Neural cell (in vitro differentiated cells): ENCODE measurements around the gene PCNX4. TPM values are rescaled to one million over a fixed set of nuclear protein-coding genes. Genes with fewer than 3 reads are reported as not detected.

ENCODE experiments used
- H2AFZ ChIP-seq: fragments of 200-600, 300-800 bp; sonication (generic), shearing (Covaris generic); 2 replicates; pipeline ENCODE4 v1.6.0; 2014; ENCODE audit warnings: low read depth, mild to moderate bottlenecking, antibody characterized with exemption, low read length, moderate library complexity
- H3F3A ChIP-seq: fragments of 200-600 bp; shearing (Covaris generic); 2 replicates; pipeline ENCODE4 v1.6.1; 2016; ENCODE audit warnings: mild to moderate bottlenecking, moderate library complexity, mixed read lengths, antibody characterized with exemption, low read length; ENCODE audit not compliant: insufficient read depth, poor library complexity, severe bottlenecking
- H3K27ac ChIP-seq: fragments of 200-600, 300-800 bp; sonication (generic), shearing (Covaris generic); 2 replicates; pipeline ENCODE4 v1.5.1; 2014; ENCODE audit warnings: mild to moderate bottlenecking, low read length, moderate library complexity
- H3K27me3 ChIP-seq: fragments of 300-800, 200-600 bp; sonication (generic), shearing (Covaris generic); 2 replicates; pipeline ENCODE4 v1.6.0; 2014; ENCODE audit warnings: mild to moderate bottlenecking, low read depth, low read length, moderate library complexity; ENCODE audit not compliant: insufficient read depth
- H3K36me3 ChIP-seq: fragments of 300-800, 200-600 bp; sonication (generic), shearing (Covaris generic); 2 replicates; pipeline ENCODE4 v1.5.1; 2014; ENCODE audit warnings: mild to moderate bottlenecking, antibody characterized with exemption, low read length, moderate library complexity; ENCODE audit not compliant: insufficient read depth
- H3K4me2 ChIP-seq: fragments of 300-800, 200-600 bp; sonication (generic), shearing (Covaris generic); 2 replicates; pipeline ENCODE4 v1.6.0; 2014; ENCODE audit warnings: mild to moderate bottlenecking, low read length
- H3K4me3 ChIP-seq: fragments of 300-800, 200-600 bp; sonication (generic), shearing (Covaris generic); 2 replicates; pipeline ENCODE4 v1.5.1; 2014; ENCODE audit warnings: mild to moderate bottlenecking, low read length, moderate library complexity
- H3K79me2 ChIP-seq: fragments of 200-600 bp; shearing (Covaris generic); replicated peaks from 2 replicates; pipeline ENCODE4 v1.6.0; 2014; ENCODE audit warnings: mild to moderate bottlenecking, low read length, moderate library complexity; ENCODE audit not compliant: insufficient read depth
- H3K9ac ChIP-seq: fragments of 300-800, 200-600 bp; sonication (generic), shearing (Covaris generic); 2 replicates; pipeline ENCODE4 v1.6.1; 2016; ENCODE audit warnings: mild to moderate bottlenecking, low read length, mixed read lengths
- H3K9me2 ChIP-seq: fragments of 200-600 bp; shearing (Covaris generic); 2 replicates; pipeline ENCODE4 v1.6.1; 2016; ENCODE audit warnings: mild to moderate bottlenecking, low read length, mixed read lengths; ENCODE audit not compliant: insufficient read depth
- H3K9me3 ChIP-seq: fragments of 200-600, 300-800 bp; sonication (generic), shearing (Covaris generic); 2 replicates; pipeline ENCODE4 v1.6.1; 2016; ENCODE audit warnings: mild to moderate bottlenecking, mixed run types, low read length, moderate library complexity, mixed read lengths
- H4K20me1 ChIP-seq: fragments of 200-600 bp; shearing (Covaris generic); 2 replicates; pipeline ENCODE4 v1.6.1; 2016; ENCODE audit warnings: mild to moderate bottlenecking, mixed run types; ENCODE audit not compliant: insufficient read depth
- EP300 ChIP-seq: fragments of 450-650 bp; conservative IDR thresholded peaks from 2 replicates; pipeline ENCODE4 v1.6.1; 2014; ENCODE audit warnings: antibody characterized with exemption, mild to moderate bottlenecking, moderate library complexity; ENCODE audit not compliant: poor library complexity, severe bottlenecking
- EZH2 ChIP-seq: fragments of 200-600, 300-800 bp; shearing (Covaris generic), sonication (generic); IDR thresholded peaks from 2 replicates; pipeline ENCODE4 v1.6.1; 2014; ENCODE audit warnings: antibody characterized with exemption, low read length, borderline replicate concordance, mild to moderate bottlenecking; ENCODE audit not compliant: insufficient read depth, poor library complexity, severe bottlenecking
- MXI1 ChIP-seq: fragments of 450-650 bp; conservative IDR thresholded peaks from 2 replicates; pipeline ENCODE4 v1.6.1; 2014; ENCODE audit warnings: antibody characterized with exemption, mild to moderate bottlenecking; ENCODE audit not compliant: poor library complexity, severe bottlenecking
- POLR2AphosphoS5 ChIP-seq: IDR thresholded peaks from 2 replicates; pipeline ENCODE4 v1.6.1; 2012
- RAD21 ChIP-seq: fragments of 450-650 bp; conservative IDR thresholded peaks from 2 replicates; pipeline ENCODE4 v1.6.1; 2014; ENCODE audit warnings: antibody characterized with exemption, mild to moderate bottlenecking, moderate library complexity
- SMC3 ChIP-seq: fragments of 450-650 bp; conservative IDR thresholded peaks from 2 replicates; pipeline ENCODE4 v1.6.1; 2014; ENCODE audit warnings: antibody characterized with exemption, mild to moderate bottlenecking, moderate library complexity; ENCODE audit not compliant: poor library complexity
- TAF1 ChIP-seq: IDR thresholded peaks from 2 replicates; pipeline ENCODE4 v1.6.1; 2012; ENCODE audit warnings: low read depth
- polyA plus RNA-seq: library from polyadenylated mRNA; depleted of rRNA; stranded (reverse); fragments of >200 nt; gene quantifications from 2 replicates; pipeline ENCODE4 v1.2.3, GENCODE V29; 2014
- TF ChIP-seq, protein P1 (sequence below): fragments of 450-650 bp; IDR thresholded peaks from 2 replicates; pipeline ENCODE4 v1.5.1; 2014; ENCODE audit warnings: antibody characterized with exemption, mild to moderate bottlenecking, moderate library complexity; ENCODE audit not compliant: poor library complexity, severe bottlenecking
- TF ChIP-seq, protein P2 (sequence below): IDR thresholded peaks from 2 replicates; pipeline ENCODE4 v1.6.1; 2012; ENCODE audit warnings: borderline replicate concordance

PCNX4 gene
- polyA plus RNA-seq, 1 donor from 2014 or later = 117 TPM

DNA sequence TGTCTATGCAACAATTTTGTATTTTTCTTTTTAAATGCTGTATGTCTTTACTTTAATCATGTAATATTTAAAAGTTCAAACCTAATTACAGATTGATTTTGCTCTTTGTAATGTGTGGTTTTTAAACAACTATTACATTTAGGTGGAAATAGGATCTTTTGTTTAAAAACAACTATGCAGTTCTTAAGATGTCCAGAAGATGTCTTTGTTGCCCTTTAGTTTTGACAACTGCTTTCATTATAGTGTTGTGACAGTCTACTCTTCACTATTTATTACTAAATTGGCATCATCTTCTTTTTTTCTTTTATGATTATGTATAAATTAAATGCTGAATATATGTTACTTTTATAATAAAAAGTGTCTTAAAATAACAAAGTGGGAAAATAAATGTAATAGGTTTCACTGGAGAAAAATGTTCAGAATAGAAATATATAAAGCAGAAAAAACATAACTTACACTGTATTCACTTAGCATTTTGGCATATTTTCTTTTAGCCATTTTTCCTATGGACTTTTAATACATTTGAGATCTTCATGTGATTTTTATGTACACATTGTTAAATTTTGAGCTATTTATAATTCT lies 27.1 kb upstream of the PCNX4 start:
- H3K4me2 ChIP-seq = no peak overlapping the region
- H3K9me3 ChIP-seq = no peaks in the 10 kb centered on the region
- H3K79me2 ChIP-seq = no peaks in the 10 kb centered on the region
- H3K36me3 ChIP-seq = no peaks in the 10 kb centered on the region
- no peaks in the 10 kb centered on the region for H3F3A ChIP-seq
- no peaks in the 10 kb centered on the region for H3K9me2 ChIP-seq
- H3K4me3 ChIP-seq = no peak overlapping the region
- no peaks in the 10 kb centered on the region for H4K20me1 ChIP-seq
- H3K9ac ChIP-seq = no peak overlapping the region
- TF ChIP-seq, protein P1, sequence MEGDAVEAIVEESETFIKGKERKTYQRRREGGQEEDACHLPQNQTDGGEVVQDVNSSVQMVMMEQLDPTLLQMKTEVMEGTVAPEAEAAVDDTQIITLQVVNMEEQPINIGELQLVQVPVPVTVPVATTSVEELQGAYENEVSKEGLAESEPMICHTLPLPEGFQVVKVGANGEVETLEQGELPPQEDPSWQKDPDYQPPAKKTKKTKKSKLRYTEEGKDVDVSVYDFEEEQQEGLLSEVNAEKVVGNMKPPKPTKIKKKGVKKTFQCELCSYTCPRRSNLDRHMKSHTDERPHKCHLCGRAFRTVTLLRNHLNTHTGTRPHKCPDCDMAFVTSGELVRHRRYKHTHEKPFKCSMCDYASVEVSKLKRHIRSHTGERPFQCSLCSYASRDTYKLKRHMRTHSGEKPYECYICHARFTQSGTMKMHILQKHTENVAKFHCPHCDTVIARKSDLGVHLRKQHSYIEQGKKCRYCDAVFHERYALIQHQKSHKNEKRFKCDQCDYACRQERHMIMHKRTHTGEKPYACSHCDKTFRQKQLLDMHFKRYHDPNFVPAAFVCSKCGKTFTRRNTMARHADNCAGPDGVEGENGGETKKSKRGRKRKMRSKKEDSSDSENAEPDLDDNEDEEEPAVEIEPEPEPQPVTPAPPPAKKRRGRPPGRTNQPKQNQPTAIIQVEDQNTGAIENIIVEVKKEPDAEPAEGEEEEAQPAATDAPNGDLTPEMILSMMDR = peak; percentile 58
- TF ChIP-seq POLR2AphosphoS5 = no peak
- TF ChIP-seq SMC3 = peak; percentile 65
- TF ChIP-seq, protein P2, sequence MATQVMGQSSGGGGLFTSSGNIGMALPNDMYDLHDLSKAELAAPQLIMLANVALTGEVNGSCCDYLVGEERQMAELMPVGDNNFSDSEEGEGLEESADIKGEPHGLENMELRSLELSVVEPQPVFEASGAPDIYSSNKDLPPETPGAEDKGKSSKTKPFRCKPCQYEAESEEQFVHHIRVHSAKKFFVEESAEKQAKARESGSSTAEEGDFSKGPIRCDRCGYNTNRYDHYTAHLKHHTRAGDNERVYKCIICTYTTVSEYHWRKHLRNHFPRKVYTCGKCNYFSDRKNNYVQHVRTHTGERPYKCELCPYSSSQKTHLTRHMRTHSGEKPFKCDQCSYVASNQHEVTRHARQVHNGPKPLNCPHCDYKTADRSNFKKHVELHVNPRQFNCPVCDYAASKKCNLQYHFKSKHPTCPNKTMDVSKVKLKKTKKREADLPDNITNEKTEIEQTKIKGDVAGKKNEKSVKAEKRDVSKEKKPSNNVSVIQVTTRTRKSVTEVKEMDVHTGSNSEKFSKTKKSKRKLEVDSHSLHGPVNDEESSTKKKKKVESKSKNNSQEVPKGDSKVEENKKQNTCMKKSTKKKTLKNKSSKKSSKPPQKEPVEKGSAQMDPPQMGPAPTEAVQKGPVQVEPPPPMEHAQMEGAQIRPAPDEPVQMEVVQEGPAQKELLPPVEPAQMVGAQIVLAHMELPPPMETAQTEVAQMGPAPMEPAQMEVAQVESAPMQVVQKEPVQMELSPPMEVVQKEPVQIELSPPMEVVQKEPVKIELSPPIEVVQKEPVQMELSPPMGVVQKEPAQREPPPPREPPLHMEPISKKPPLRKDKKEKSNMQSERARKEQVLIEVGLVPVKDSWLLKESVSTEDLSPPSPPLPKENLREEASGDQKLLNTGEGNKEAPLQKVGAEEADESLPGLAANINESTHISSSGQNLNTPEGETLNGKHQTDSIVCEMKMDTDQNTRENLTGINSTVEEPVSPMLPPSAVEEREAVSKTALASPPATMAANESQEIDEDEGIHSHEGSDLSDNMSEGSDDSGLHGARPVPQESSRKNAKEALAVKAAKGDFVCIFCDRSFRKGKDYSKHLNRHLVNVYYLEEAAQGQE = no peak
- no peak for TF ChIP-seq EP300
- no peak for TF ChIP-seq TAF1
- TF ChIP-seq RAD21 = peak; percentile 63
- TF ChIP-seq MXI1 = no peak
- TF ChIP-seq EZH2 = no peak
- H2AFZ ChIP-seq = no peak overlapping the region
- no peak overlapping the region for H3K27ac ChIP-seq
- H3K27me3 ChIP-seq = peaks cover 6% of the 10 kb centered on the region

DNA sequence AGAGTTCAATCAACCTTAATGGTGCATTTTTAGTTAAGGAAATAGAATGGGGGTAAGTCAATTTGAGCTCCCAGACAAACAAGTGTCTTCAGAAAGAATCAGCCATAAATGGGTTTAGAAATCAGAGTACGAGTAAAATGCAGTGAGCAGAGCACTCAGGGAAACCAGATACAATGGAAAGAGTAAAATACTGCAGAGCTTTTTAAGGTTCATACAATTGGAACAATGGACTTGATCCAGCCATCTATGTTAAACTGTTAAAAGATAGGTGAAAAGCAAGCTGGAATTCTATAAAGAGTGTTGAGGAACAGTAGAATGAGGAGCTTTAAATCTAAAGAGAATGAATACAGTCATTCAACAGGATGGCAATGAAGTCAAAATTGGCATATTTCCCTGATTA lies 23.8 kb upstream of the PCNX4 start:
- H3K9ac ChIP-seq = no peak overlapping the region
- no peaks in the 10 kb centered on the region for H3K9me2 ChIP-seq
- H2AFZ ChIP-seq = no peak overlapping the region
- H3K4me2 ChIP-seq = no peak overlapping the region
- no peaks in the 10 kb centered on the region for H4K20me1 ChIP-seq
- H3F3A ChIP-seq = no peaks in the 10 kb centered on the region
- H3K9me3 ChIP-seq = no peaks in the 10 kb centered on the region
- H3K79me2 ChIP-seq = no peaks in the 10 kb centered on the region
- peaks cover 6% of the 10 kb centered on the region for H3K27me3 ChIP-seq
- H3K4me3 ChIP-seq = no peak overlapping the region
- no peaks in the 10 kb centered on the region for H3K36me3 ChIP-seq
- TF ChIP-seq MXI1 (no peak), POLR2AphosphoS5 (no peak)
- TF ChIP-seq, protein P2 = no peak
- H3K27ac ChIP-seq = no peak overlapping the region
